K562 (cell line): Measurements from ENCODE around the gene MARCHF3.

Experiments
- CBFB ChIP-seq: sonication (generic); formaldehyde crosslinking; IDR thresholded peaks from 2 replicates; pipeline ENCODE4 v1.4.0; 2020; ENCODE audit warnings: mild to moderate bottlenecking, missing genetic modification reagents
- EP300 ChIP-seq: IDR thresholded peaks from 2 replicates; pipeline ENCODE4 v1.6.1; 2012; ENCODE audit warnings: low read length, improper control_type of control experiment
- LCOR ChIP-seq: sonication (generic); formaldehyde crosslinking; IDR thresholded peaks from 2 replicates; pipeline ENCODE4 v1.8.0; 2022; ENCODE audit warnings: mild to moderate bottlenecking, missing genetic modification reagents
- NFYB ChIP-seq: IDR thresholded peaks from 2 replicates; pipeline ENCODE4 v1.6.1; 2011; ENCODE audit warnings: mild to moderate bottlenecking, moderate library complexity; ENCODE audit not compliant: insufficient read length; ENCODE audit errors: extremely low read depth
- PCBP2 ChIP-seq: fragments of 200-400 bp; formaldehyde crosslinking; IDR thresholded peaks from 2 replicates; pipeline ENCODE4 v1.6.1; 2018; ENCODE audit warnings: low read length, low read depth, mild to moderate bottlenecking, moderate library complexity; ENCODE audit not compliant: poor library complexity, severe bottlenecking
- YY1 ChIP-seq, 3 experiments: IDR thresholded peaks; 2 replicates each; pipeline ENCODE4 v1.6.1; 2011; ENCODE audit warnings: low read length in 2 of 3, mild to moderate bottlenecking in 2 of 3, moderate library complexity in 2 of 3, borderline replicate concordance in 1 of 3, control low read depth in 1 of 3, low read depth in 1 of 3; ENCODE audit not compliant: insufficient read depth in 3 of 3, insufficient replicate concordance in 2 of 3, control insufficient read depth in 1 of 3, insufficient read length in 1 of 3; ENCODE audit errors: extremely low read depth in 1 of 3
- TF ChIP-seq, protein P1 (sequence below), 3 experiments: IDR thresholded peaks in 2 of 3; conservative IDR thresholded peaks in 1 of 3; 2 replicates each; pipeline ENCODE4 v1.5.1; 2011 to 2012; ENCODE audit warnings: low read length in 3 of 3, mild to moderate bottlenecking in 3 of 3, control low read depth in 2 of 3, improper control_type of control experiment in 1 of 3, inconsistent platforms in 1 of 3, low read depth in 1 of 3, mixed read lengths in 1 of 3, moderate library complexity in 1 of 3; ENCODE audit not compliant: insufficient read depth in 2 of 3
- TF ChIP-seq, protein P2 (sequence below): sonication (generic); formaldehyde crosslinking; IDR thresholded peaks from 2 replicates; pipeline ENCODE4 v1.8.1; 2022; ENCODE audit warnings: missing genetic modification reagents

DNA sequence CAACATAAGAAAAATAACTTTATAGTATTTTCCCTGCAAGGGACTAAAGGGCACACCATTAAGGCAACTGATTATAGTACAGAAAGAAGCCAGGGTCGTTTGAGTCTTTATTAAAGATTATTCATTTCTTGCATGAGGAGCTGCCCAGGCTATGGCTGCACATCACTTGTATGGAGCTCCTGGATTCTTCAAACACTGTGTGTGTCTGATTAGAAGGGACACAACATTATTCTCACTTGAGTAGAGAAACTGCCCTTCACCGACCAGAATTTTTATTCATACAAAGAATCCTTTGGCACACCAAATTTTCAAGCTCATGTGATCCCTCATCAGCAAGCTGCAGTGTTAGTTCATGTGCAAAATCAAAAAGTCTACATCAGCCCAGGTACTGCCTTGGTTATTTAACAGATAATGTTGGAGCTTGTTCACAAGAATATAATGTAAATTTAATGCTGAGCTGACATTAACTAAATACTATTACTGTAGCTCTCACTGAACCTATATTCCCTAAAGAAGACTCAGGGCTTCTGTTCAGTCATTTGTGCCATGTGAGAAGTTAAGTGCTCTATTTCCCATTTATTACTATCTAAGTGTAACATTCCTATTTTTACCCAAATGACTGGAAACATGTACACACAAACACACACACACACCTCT is 33.0 kb upstream of the MARCHF3 start:
- TF ChIP-seq LCOR (CRISPR knock-in tag): no peak
- TF ChIP-seq PCBP2: no peak
- TF ChIP-seq CBFB: no peak
- TF ChIP-seq, protein P1, sequence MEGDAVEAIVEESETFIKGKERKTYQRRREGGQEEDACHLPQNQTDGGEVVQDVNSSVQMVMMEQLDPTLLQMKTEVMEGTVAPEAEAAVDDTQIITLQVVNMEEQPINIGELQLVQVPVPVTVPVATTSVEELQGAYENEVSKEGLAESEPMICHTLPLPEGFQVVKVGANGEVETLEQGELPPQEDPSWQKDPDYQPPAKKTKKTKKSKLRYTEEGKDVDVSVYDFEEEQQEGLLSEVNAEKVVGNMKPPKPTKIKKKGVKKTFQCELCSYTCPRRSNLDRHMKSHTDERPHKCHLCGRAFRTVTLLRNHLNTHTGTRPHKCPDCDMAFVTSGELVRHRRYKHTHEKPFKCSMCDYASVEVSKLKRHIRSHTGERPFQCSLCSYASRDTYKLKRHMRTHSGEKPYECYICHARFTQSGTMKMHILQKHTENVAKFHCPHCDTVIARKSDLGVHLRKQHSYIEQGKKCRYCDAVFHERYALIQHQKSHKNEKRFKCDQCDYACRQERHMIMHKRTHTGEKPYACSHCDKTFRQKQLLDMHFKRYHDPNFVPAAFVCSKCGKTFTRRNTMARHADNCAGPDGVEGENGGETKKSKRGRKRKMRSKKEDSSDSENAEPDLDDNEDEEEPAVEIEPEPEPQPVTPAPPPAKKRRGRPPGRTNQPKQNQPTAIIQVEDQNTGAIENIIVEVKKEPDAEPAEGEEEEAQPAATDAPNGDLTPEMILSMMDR (IDR thresholded peaks at IDR 0.05 in 2 of 3, conservative IDR thresholded peaks at IDR 0.05 in 1 of 3; ENCODE audit: insufficient read depth in 2 of 3, low read depth in 1 of 3, low read length in 3 of 3): no peak
- TF ChIP-seq, protein P2, sequence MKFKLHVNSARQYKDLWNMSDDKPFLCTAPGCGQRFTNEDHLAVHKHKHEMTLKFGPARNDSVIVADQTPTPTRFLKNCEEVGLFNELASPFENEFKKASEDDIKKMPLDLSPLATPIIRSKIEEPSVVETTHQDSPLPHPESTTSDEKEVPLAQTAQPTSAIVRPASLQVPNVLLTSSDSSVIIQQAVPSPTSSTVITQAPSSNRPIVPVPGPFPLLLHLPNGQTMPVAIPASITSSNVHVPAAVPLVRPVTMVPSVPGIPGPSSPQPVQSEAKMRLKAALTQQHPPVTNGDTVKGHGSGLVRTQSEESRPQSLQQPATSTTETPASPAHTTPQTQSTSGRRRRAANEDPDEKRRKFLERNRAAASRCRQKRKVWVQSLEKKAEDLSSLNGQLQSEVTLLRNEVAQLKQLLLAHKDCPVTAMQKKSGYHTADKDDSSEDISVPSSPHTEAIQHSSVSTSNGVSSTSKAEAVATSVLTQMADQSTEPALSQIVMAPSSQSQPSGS (CRISPR knock-in tag): no peak
- no peak for TF ChIP-seq YY1 (IDR thresholded peaks at IDR 0.05; ENCODE audit: borderline replicate concordance in 1 of 3, control insufficient read depth in 1 of 3, extremely low read depth in 1 of 3, insufficient read depth in 3 of 3, insufficient read length in 1 of 3, insufficient replicate concordance in 2 of 3, low read depth in 1 of 3, low read length in 2 of 3)
- no peak for TF ChIP-seq NFYB
- no peak for TF ChIP-seq EP300
